ENCODE results near the gene MAML3. TPM values are rescaled to one million over a fixed set of nuclear protein-coding genes. Genes with fewer than 3 reads are reported as not detected.

Gene MAML3
- total RNA-seq, 6 donors from 2014 or later: 9.6 to 31.4 (median 14.5) TPM

DNA sequence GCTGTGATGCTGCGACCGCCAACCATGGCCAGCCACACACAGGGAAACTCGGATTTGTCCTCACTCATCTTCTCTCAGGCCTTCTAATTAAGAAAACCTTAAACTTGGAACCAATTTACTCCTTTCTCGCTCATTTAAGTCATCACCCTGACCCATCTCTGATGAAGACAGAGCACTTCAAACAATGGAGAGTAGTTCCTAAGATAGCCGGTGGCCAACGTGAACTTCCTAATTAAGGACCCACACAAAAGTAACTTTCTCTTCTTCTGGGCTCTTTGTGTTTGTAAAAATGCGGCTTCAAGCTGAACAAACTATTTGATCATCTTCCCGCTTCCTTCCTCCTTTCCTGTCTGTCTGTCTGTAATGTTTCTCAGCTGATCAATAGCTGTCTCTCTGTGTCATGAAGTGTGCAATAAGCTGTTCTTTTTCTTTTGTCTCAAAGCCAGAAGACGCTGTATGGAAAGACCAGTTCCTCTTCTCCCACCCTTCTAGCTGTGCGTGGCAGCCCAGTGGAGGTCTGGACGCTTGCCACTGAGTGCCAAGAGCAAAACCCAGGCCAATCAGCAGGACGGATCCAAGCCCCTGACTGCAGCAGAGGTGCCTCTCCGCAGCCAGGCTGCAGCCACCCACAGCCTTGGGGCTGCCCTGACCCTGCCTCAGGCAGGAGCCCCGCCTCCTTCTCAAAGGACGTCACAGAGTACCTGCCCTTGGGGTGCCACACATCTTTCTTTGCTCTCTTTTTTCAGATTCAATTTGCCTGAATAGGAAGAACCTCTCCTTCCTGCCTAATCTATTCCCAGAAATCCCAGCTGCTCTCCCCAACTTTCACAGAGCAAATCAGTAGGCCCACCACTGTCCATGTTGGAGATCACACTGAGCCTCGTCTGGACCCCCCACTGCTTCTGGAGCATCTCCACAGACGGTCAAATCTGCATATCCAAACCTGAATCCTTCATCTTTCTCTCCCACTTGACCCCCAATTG is 59.3 kb downstream of the MAML3 start:
- WGBS, 2 donors: 45 to 46% methylated on average over 14 to 17 of the region's 17 CpGs
- no peak overlapping the region for H3K4me3 ChIP-seq
- peaks cover 69 to 94% (median 84%) of the 10 kb centered on the region in 4 donors for H3K4me1 ChIP-seq
- peak overlapping the region; percentile 82 to 91 (median 84) for H3K27ac ChIP-seq
- H3K9me3 ChIP-seq: no peaks in the 10 kb centered on the region
- H3K36me3 ChIP-seq: no peaks in the 10 kb centered on the region
- peak; percentile 74 to 82 for DNase-seq
- H3K27me3 ChIP-seq: no peaks in the 10 kb centered on the region
- peak; percentile 82 to 86 for ATAC-seq (ENCODE audit: low FRiP score in 2 of 2)
- TF ChIP-seq EP300 (IDR thresholded peaks at IDR 0.05) (no peak), POLR2A (IDR thresholded peaks at IDR 0.05) (peak in 1 of 4 donors; percentile 52)

DNA sequence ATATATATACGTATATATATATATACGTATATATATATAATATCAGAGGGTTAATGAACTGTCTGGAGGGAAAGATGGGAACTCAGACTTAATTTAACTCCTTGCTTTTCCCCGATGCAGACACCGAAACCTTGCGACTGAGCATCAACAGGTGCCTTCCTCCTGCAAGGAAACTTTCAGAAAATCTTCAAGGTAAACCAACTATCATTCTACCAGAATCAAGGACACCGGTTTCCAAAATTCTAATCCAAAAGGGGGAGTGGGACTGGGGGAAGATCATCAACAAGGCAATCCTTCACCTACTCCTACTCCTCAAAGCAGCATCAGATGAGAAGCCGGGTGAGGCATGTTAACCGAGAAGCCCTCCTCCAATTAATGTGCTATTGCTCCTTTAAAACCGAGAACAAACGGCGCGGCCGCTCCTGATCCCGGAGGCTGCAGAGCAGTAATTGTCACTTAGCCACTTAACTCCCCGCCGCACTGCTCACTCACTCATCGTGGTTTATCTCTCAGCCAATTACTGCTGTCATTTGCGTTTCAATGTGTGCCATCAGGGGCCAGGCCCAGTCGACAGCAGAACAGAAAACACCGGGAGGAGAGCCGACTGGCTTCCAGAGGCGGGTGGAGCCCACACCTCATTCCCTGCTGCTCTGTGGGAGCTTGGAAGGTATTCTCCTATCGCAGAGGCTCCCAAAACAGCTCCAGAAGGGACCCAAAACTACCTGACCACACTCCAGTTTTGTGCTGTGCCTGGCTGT is 61.7 kb downstream of the MAML3 start:
- DNase-seq: peak; percentile 25 to 45
- 34 to 43% methylated on average over 18 to 23 of the region's 23 CpGs for WGBS, 2 donors
- peaks cover 60 to 80% (median 69%) of the 10 kb centered on the region in 4 donors for H3K4me1 ChIP-seq
- H3K9me3 ChIP-seq: no peaks in the 10 kb centered on the region
- no peaks in the 10 kb centered on the region for H3K27me3 ChIP-seq
- peak overlapping the region in 3 of 4 donors; percentile 24 to 45 (median 42) for H3K4me3 ChIP-seq
- ATAC-seq (ENCODE audit: low FRiP score in 2 of 2): peak in 1 of 2 donors; percentile 15
- no peak for TF ChIP-seq POLR2A (IDR thresholded peaks at IDR 0.05)
- TF ChIP-seq, protein P1, sequence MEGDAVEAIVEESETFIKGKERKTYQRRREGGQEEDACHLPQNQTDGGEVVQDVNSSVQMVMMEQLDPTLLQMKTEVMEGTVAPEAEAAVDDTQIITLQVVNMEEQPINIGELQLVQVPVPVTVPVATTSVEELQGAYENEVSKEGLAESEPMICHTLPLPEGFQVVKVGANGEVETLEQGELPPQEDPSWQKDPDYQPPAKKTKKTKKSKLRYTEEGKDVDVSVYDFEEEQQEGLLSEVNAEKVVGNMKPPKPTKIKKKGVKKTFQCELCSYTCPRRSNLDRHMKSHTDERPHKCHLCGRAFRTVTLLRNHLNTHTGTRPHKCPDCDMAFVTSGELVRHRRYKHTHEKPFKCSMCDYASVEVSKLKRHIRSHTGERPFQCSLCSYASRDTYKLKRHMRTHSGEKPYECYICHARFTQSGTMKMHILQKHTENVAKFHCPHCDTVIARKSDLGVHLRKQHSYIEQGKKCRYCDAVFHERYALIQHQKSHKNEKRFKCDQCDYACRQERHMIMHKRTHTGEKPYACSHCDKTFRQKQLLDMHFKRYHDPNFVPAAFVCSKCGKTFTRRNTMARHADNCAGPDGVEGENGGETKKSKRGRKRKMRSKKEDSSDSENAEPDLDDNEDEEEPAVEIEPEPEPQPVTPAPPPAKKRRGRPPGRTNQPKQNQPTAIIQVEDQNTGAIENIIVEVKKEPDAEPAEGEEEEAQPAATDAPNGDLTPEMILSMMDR (IDR thresholded peaks at IDR 0.05): no peak
- no peak for TF ChIP-seq POLR2AphosphoS5 (IDR thresholded peaks at IDR 0.05)
- no peak for TF ChIP-seq EP300 (IDR thresholded peaks at IDR 0.05)
- H3K27ac ChIP-seq: peak overlapping the region; percentile 71 to 84 (median 78)
- H3K36me3 ChIP-seq: no peaks in the 10 kb centered on the region

DNA sequence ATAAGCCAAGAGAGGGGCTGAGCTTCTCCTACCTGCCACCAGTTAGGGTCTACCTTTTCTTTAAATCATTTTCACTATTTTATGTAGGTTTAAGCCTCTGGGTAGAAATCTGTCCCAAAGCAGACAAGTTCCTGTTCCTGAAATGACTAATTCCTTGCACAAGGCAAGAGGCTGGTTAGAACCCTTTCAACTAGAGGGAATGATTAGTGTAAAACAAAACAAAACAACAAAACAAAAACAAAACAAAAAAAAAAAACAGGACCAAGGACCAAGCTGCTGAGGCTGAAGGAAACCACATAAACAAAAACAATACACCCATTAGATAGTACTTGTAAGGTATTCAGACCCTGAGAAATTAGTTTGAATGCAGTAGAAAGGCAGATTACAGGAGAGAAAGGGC is 62.7 kb downstream of the MAML3 start:
- peaks cover 52 to 71% (median 61%) of the 10 kb centered on the region in 4 donors for H3K4me1 ChIP-seq
- H3K9me3 ChIP-seq: no peaks in the 10 kb centered on the region
- H3K36me3 ChIP-seq: no peaks in the 10 kb centered on the region
- ATAC-seq (ENCODE audit: low FRiP score in 2 of 2) (no peak), DNase-seq (no peak)
- TF ChIP-seq, protein P1 (IDR thresholded peaks at IDR 0.05): no peak
- TF ChIP-seq EP300 (IDR thresholded peaks at IDR 0.05) (no peak), POLR2A (IDR thresholded peaks at IDR 0.05) (no peak), POLR2AphosphoS5 (IDR thresholded peaks at IDR 0.05) (no peak)
- H3K27ac ChIP-seq: peak overlapping the region in 3 of 4 donors; percentile 0 to 81 (median 28)
- H3K4me3 ChIP-seq: no peak overlapping the region
- no peaks in the 10 kb centered on the region for H3K27me3 ChIP-seq

DNA sequence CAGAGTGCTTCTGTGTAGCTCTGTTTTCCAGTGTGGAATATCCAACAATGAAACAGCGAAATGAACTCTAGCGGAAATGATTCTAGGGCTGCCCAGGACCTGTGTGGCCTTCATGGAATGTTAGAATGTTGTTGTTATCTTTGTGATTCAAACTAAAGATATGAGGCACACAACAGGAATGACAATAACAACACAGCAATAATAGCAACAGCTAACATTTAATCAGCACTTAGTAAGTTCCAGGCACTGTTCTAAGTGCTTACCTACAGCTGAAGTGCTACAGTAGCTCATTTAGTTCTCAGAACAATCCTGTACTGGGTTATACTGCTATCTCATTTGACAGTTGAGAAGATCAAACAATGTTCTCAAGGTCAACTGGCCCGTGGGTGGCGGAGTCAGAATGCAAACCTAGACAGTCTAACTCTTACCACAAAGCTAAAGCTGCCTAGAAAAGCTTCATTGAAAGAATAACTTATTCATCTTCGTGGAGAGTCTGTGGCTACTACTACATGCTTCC is 63.7 kb downstream of the MAML3 start:
- no peaks in the 10 kb centered on the region for H3K36me3 ChIP-seq
- H3K27me3 ChIP-seq: no peaks in the 10 kb centered on the region
- WGBS, 2 donors: 50 to 53% methylated on average over 5 of the region's 5 CpGs
- no peak overlapping the region for H3K27ac ChIP-seq
- H3K4me3 ChIP-seq: no peak overlapping the region
- no peak for TF ChIP-seq EP300 (IDR thresholded peaks at IDR 0.05)
- TF ChIP-seq POLR2AphosphoS5 (IDR thresholded peaks at IDR 0.05): no peak
- TF ChIP-seq, protein P1 (IDR thresholded peaks at IDR 0.05): no peak
- no peak for TF ChIP-seq POLR2A (IDR thresholded peaks at IDR 0.05)
- peaks cover 47 to 64% (median 54%) of the 10 kb centered on the region in 4 donors for H3K4me1 ChIP-seq
- DNase-seq (no peak), ATAC-seq (ENCODE audit: low FRiP score in 2 of 2) (no peak)
- H3K9me3 ChIP-seq: no peaks in the 10 kb centered on the region

DNA sequence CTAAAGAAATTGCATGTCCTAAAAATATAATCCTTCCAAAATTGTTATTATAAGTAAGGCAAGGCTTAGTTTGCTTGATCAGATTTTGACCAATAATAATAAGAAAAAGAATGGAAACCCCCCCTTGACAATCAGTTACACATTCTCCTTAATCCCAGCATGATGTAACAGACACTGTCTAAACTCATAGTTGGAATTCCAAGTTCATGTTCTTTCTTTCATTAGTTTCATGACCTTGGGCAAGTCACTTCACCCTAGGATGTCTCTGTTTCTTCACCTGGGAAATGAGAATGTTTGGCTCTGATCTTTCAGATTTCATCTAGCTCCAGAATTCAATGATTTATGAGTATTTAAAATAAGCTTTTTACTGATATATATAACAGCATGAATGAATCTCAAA is 64.8 kb downstream of the MAML3 start:
- Histone ChIP-seq H3K4me1 (peaks cover 42 to 64% (median 52%) of the 10 kb centered on the region in 4 donors), H3K27me3 (no peaks in the 10 kb centered on the region), H3K27ac (no peak overlapping the region), H3K36me3 (no peaks in the 10 kb centered on the region), H3K4me3 (no peak overlapping the region), H3K9me3 (no peaks in the 10 kb centered on the region)
- no peak for DNase-seq
- TF ChIP-seq POLR2A (IDR thresholded peaks at IDR 0.05) (no peak), EP300 (IDR thresholded peaks at IDR 0.05) (no peak)
- TF ChIP-seq, protein P1 (IDR thresholded peaks at IDR 0.05): no peak
- ATAC-seq (ENCODE audit: low FRiP score in 2 of 2): no peak

Measured in upper lobe of left lung (tissue), 6 donors.